HUES6 (cell line): ENCODE data around the gene EPN2.

Source experiments
- H3K27ac ChIP-seq: 2 replicates; pipeline ENCODE4 v1.7.0; 2013; ENCODE audit warnings: low read depth, mild to moderate bottlenecking, low read length, inconsistent platforms
- H3K27me3 ChIP-seq: 2 replicates; pipeline ENCODE4 v1.6.1; 2013; ENCODE audit warnings: low read length; ENCODE audit not compliant: control insufficient read depth, insufficient read depth
- H3K36me3 ChIP-seq: 2 replicates; pipeline ENCODE4 v1.6.1; 2013; ENCODE audit warnings: low read length; ENCODE audit not compliant: control insufficient read depth, insufficient read depth
- H3K4me1 ChIP-seq: 2 replicates; pipeline ENCODE4 v1.6.1; 2013; ENCODE audit warnings: low read length; ENCODE audit not compliant: control insufficient read depth, insufficient read depth
- H3K4me3 ChIP-seq: 2 replicates; pipeline ENCODE4 v1.5.1; 2013; ENCODE audit warnings: low read depth, low read length
- H3K9ac ChIP-seq: one replicate; pipeline ENCODE4 v1.6.1; 2013; ENCODE audit warnings: mild to moderate bottlenecking, low read length
- H3K9me3 ChIP-seq: 2 replicates; pipeline ENCODE4 v1.6.1; 2013; ENCODE audit warnings: low read depth, low read length; ENCODE audit not compliant: control insufficient read depth, insufficient read depth

The EPN2 gene

GRCh38 chr17:19380481-19381301 is 143.5 kb downstream of the EPN2 start:
- Histone ChIP-seq H3K9me3 (no peaks in the 10 kb centered on the region), H3K27me3 (no peaks in the 10 kb centered on the region), H3K4me3 (no peak overlapping the region), H3K9ac (no peak overlapping the region), H3K36me3 (peaks cover 61% of the 10 kb centered on the region), H3K27ac (no peak overlapping the region), H3K4me1 (peaks cover 18% of the 10 kb centered on the region; the same call in 1 of the 2 replicates)

GRCh38 chr17:19381361-19381740 is 144.2 kb downstream of the EPN2 start:
- Histone ChIP-seq H3K36me3 (peaks cover 64% of the 10 kb centered on the region), H3K4me1 (peaks cover 23% of the 10 kb centered on the region), H3K27me3 (no peaks in the 10 kb centered on the region), H3K9me3 (no peaks in the 10 kb centered on the region), H3K27ac (no peak overlapping the region), H3K9ac (no peak overlapping the region), H3K4me3 (no peak overlapping the region)

- Histone ChIP-seq H3K27ac (no peak overlapping the region), H3K9ac (no peak overlapping the region), H3K27me3 (no peaks in the 10 kb centered on the region), H3K36me3 (peaks cover 64% of the 10 kb centered on the region), H3K4me1 (peaks cover 28% of the 10 kb centered on the region), H3K4me3 (no peak overlapping the region), H3K9me3 (no peaks in the 10 kb centered on the region)
Measured at GRCh38 chr17:19381741-19382444, 144.7 kb downstream of the EPN2 start.

- H3K27ac ChIP-seq = no peak overlapping the region
Measured at GRCh38 chr17:19382531-19383444, 145.6 kb downstream of the EPN2 start.

GRCh38 chr17:19383681-19384470 is 146.7 kb downstream of the EPN2 start:
- Histone ChIP-seq H3K4me1 (peaks cover 37% of the 10 kb centered on the region), H3K9ac (no peak overlapping the region), H3K27ac (no peak overlapping the region), H3K4me3 (no peak overlapping the region), H3K9me3 (no peaks in the 10 kb centered on the region), H3K36me3 (peaks cover 64% of the 10 kb centered on the region), H3K27me3 (no peaks in the 10 kb centered on the region)

More at GRCh38 chr17:19382531-19383444, 145.6 kb downstream of the EPN2 start:
- H3K4me3 ChIP-seq = no peak overlapping the region
- no peaks in the 10 kb centered on the region for H3K27me3 ChIP-seq
- H3K4me1 ChIP-seq = peaks cover 33% of the 10 kb centered on the region
- H3K9me3 ChIP-seq = no peaks in the 10 kb centered on the region
- no peak overlapping the region for H3K9ac ChIP-seq
- H3K36me3 ChIP-seq = peaks cover 64% of the 10 kb centered on the region

- H3K27me3 ChIP-seq = no peaks in the 10 kb centered on the region
- H3K36me3 ChIP-seq = peaks cover 58% of the 10 kb centered on the region
- no peak overlapping the region for H3K4me3 ChIP-seq
- no peaks in the 10 kb centered on the region for H3K9me3 ChIP-seq
- peaks cover 31% of the 10 kb centered on the region for H3K4me1 ChIP-seq
- H3K27ac ChIP-seq = no peak overlapping the region
- no peak overlapping the region for H3K9ac ChIP-seq
Measured at GRCh38 chr17:19384723-19385391, 147.7 kb downstream of the EPN2 start.

- Histone ChIP-seq H3K27ac (no peak overlapping the region), H3K4me3 (no peak overlapping the region), H3K36me3 (peaks cover 51% of the 10 kb centered on the region), H3K9me3 (no peaks in the 10 kb centered on the region), H3K9ac (no peak overlapping the region), H3K4me1 (peaks cover 33% of the 10 kb centered on the region), H3K27me3 (no peaks in the 10 kb centered on the region)
Measured at GRCh38 chr17:19385521-19385983, 148.4 kb downstream of the EPN2 start.
